ENCODE measurements around the gene PRKAR1B. TPM values are rescaled to one million over a fixed set of nuclear protein-coding genes. Genes with fewer than 3 reads are reported as not detected.
A peak's percentile ranks its signal among the peaks of the same experiment; 100 is the strongest.

The PRKAR1B gene
- total and polyA plus RNA-seq, 10 of the 15 experiments (the other 5 are each of a cell fraction or from before 2014, with no cell fraction given) = 1.4 to 45.6 (median 19.3) TPM

GRCh38 chr7:594212-594913 is 132.7 kb downstream of the PRKAR1B start:
- ATAC-seq = no peak
- DNase-seq (ENCODE audit: low read depth, low spot score) = no peak
- CTCF ChIA-PET = interaction anchor here (1.2 to 1.4 kb wide), 2 partner anchors 62 to 72 kb away, joined by 3 read pairs; no protein-coding TSS in a partner anchor
- WGBS (ENCODE audit: insufficient coverage, insufficient replicate concordance, low lambda C conversion rate, missing lambda C conversion rate) = 90% methylated on average over 16 of the region's 16 CpGs
- no peaks in the 10 kb centered on the region for H3K79me2 ChIP-seq (ENCODE audit: control insufficient read depth, insufficient read depth, low read length)
- TF ChIP-seq GATAD2B (conservative IDR thresholded peaks at IDR 0.05; ENCODE audit: low read depth) (no peak), NR2F1 (conservative IDR thresholded peaks at IDR 0.05) (no peak), RUNX3 (IDR thresholded peaks at IDR 0.05; ENCODE audit: low read length) (peak; percentile 69), MXI1 (IDR thresholded peaks at IDR 0.05; ENCODE audit: low read depth, low read length) (no peak), PRDM15 (CRISPR knock-in tag; IDR thresholded peaks at IDR 0.05) (no peak)
- in situ Hi-C loops (cut with MboI) = no loop called here
- no peaks in the 10 kb centered on the region; the same call in 2 of the 3 replicates for H3K9me3 ChIP-seq (replicated peaks; ENCODE audit: control insufficient read depth, insufficient read depth, low read length)
- RAD21 ChIA-PET (ENCODE audit: unreplicated experiment) = interaction anchor here (1.1 to 1.6 kb wide), 4 partner anchors 7 to 72 kb away, joined by 3 to 7 read pairs (median 4); no protein-coding TSS in a partner anchor
- POLR2A ChIA-PET = interaction anchor here (1.7 kb wide), 2 partner anchors 62 to 65 kb away, joined by 3 to 5 read pairs; no protein-coding TSS in a partner anchor
- no peak overlapping the region for H3K4me2 ChIP-seq (ENCODE audit: control insufficient read depth, insufficient read depth)
- H3K36me3 ChIP-seq (ENCODE audit: control insufficient read depth in 2 of 2, insufficient read depth in 2 of 2, low read length in 1 of 2) = peaks cover under 1 to 1% of the 10 kb centered on the region in 2 experiments; a peak in 3 of 4 replicates
- no peak for FAIRE-seq
- BruUV-seq (replicated peaks) = no TSS peak
- H3K9ac ChIP-seq (ENCODE audit: control insufficient read depth, insufficient read depth, low read length) = no peak overlapping the region
- no peak overlapping the region for H2AFZ ChIP-seq (ENCODE audit: control insufficient read depth, low read depth, low read length)
- SMC1A ChIA-PET (ENCODE audit: uncharacterized antibody, unreplicated experiment) = interaction anchor here (0.6 to 1.2 kb wide), 2 partner anchors 72 to 140 kb away, joined by 3 read pairs; no protein-coding TSS in a partner anchor
- no peaks in the 10 kb centered on the region for H3K27me3 ChIP-seq (replicated peaks in 1 of 2; ENCODE audit: control insufficient read depth in 2 of 2, insufficient read depth in 2 of 2, low read length in 1 of 2)
- H3K27ac ChIP-seq (ENCODE audit: control insufficient read depth, insufficient read depth) = no peak overlapping the region; the same call in 1 of the 2 replicates
- H3K4me3 ChIP-seq = no peak overlapping the region
- H4K20me1 ChIP-seq (ENCODE audit: control insufficient read depth, insufficient read depth) = no peaks in the 10 kb centered on the region
- H3K4me1 ChIP-seq (ENCODE audit: control insufficient read depth, insufficient read depth, low read length) = peaks cover 36% of the 10 kb centered on the region
- intact Hi-C loops (cut with micrococcal nuclease; ENCODE audit: unreplicated experiment) = no loop called here

Data from GM12878 (cell line).